ENCODE results near the gene POLD1.

DNA sequence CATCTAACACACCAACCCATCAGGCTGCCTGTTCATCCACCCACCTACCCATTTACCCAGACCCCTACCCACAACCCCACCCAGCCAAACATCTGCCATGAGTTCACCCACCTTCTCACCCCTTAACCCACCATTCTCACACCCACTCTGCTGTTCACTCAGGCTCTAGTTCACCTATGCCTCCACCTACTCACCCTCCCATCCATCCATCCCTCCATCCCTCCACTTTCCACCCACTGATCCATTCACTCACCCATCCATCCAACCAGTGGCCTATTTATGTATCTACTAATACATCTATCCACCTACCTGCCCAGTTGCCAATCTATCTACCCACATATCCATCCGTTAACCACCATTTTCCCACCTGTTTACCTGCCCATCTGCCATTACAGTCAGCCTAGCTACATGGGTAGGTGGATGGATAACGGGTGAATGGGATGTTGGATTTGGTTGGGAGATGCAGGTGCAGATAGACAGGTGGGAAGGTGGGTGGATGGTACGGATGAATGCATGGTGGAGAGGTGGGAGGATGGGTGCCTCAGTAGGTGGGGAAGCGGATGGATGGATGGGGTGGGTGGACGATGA is 53.8 kb downstream of the POLD1 start:
- TF ChIP-seq, protein P1, sequence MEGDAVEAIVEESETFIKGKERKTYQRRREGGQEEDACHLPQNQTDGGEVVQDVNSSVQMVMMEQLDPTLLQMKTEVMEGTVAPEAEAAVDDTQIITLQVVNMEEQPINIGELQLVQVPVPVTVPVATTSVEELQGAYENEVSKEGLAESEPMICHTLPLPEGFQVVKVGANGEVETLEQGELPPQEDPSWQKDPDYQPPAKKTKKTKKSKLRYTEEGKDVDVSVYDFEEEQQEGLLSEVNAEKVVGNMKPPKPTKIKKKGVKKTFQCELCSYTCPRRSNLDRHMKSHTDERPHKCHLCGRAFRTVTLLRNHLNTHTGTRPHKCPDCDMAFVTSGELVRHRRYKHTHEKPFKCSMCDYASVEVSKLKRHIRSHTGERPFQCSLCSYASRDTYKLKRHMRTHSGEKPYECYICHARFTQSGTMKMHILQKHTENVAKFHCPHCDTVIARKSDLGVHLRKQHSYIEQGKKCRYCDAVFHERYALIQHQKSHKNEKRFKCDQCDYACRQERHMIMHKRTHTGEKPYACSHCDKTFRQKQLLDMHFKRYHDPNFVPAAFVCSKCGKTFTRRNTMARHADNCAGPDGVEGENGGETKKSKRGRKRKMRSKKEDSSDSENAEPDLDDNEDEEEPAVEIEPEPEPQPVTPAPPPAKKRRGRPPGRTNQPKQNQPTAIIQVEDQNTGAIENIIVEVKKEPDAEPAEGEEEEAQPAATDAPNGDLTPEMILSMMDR (IDR thresholded peaks at IDR 0.05; ENCODE audit: low read length): no peak
- TF ChIP-seq EZH2 (IDR thresholded peaks at IDR 0.05; ENCODE audit: borderline replicate concordance, low read length): no peak
